IMR-90 (cell line): ENCODE results near the gene XAB2. TPM values are rescaled to one million over a fixed set of nuclear protein-coding genes. Genes with fewer than 3 reads are reported as not detected.

Experiments
- ATAC-seq: fragments of 200-7000 bp; cut with Tn5 transposase; 2 replicates; pipeline ENCODE4 v1.9.1; 2020; ENCODE audit warnings: low read depth, mild to moderate bottlenecking, moderate library complexity
- BruUV-seq: library from RNA; stranded (reverse); fragments of 400-500 nt; replicated peaks from 2 replicates; lab custom pipeline; 2021; lab: Mats Ljungman, UMichigan
- CTCF ChIA-PET: fragments of 300-600 bp; formaldehyde crosslinking; extraction: SDS; loops from one replicate; lab custom pipeline; 2021; ENCODE audit warnings: antibody characterized with exemption; lab: Yijun Ruan, JAX
- POLR2A ChIA-PET: fragments of 300-600 bp; sonication (Branson Sonifier 250); formaldehyde crosslinking; loops from one replicate; lab custom pipeline; 2022; ENCODE audit warnings: antibody characterized with exemption; ENCODE audit not compliant: unreplicated experiment; lab: Charles Lee
- DNase-seq: peaks from one replicate; pipeline ENCODE4 v3.0.0; 2013
- H2AFZ ChIP-seq: replicated peaks from 2 replicates; pipeline ENCODE3; 2013; ENCODE audit warnings: low read length, mild to moderate bottlenecking; ENCODE audit not compliant: poor library complexity
- H2AK5ac ChIP-seq: 2 replicates; pipeline ENCODE4 v1.6.1; 2013; ENCODE audit warnings: low read depth, low read length, inconsistent platforms
- H2AK9ac ChIP-seq: replicated peaks from 2 replicates; pipeline ENCODE3; 2013; ENCODE audit warnings: mild to moderate bottlenecking, low read depth, low read length, moderate library complexity; ENCODE audit not compliant: poor library complexity
- H2BK120ac ChIP-seq: 2 replicates; pipeline ENCODE4 v1.6.1; 2013; ENCODE audit warnings: low read depth, low read length, inconsistent platforms
- H2BK15ac ChIP-seq: 3 replicates; pipeline ENCODE4 v1.6.1; 2013; ENCODE audit warnings: low read depth, low read length, inconsistent platforms
- H2BK20ac ChIP-seq: 2 replicates; pipeline ENCODE4 v1.6.1; 2013; ENCODE audit warnings: low read depth, mild to moderate bottlenecking, inconsistent platforms, low read length, moderate library complexity
- H2BK5ac ChIP-seq: 2 replicates; pipeline ENCODE4 v1.6.1; 2013; ENCODE audit warnings: mild to moderate bottlenecking, low read depth, low read length, inconsistent platforms; ENCODE audit not compliant: poor library complexity, severe bottlenecking
- H3K14ac ChIP-seq: replicated peaks from 2 replicates; pipeline ENCODE4 v1.6.1; 2013; ENCODE audit warnings: low read depth, low read length, inconsistent platforms
- H3K18ac ChIP-seq: 2 replicates; pipeline ENCODE4 v1.6.1; 2013; ENCODE audit warnings: low read depth, low read length, control low read depth
- H3K23ac ChIP-seq: 2 replicates; pipeline ENCODE4 v1.6.1; 2013; ENCODE audit warnings: low read depth, low read length, inconsistent platforms
- H3K27ac ChIP-seq: 2 replicates; pipeline ENCODE4 v1.5.1; 2013; ENCODE audit warnings: mild to moderate bottlenecking, control low read depth, low read length; ENCODE audit not compliant: insufficient read depth
- H3K27me3 ChIP-seq: 2 replicates; pipeline ENCODE4 v1.6.1; 2013; ENCODE audit warnings: low read length; ENCODE audit not compliant: control insufficient read depth, insufficient read depth
- H3K36me3 ChIP-seq: 2 replicates; pipeline ENCODE4 v1.6.1; 2013; ENCODE audit warnings: low read length, mixed read lengths; ENCODE audit not compliant: control insufficient read depth, insufficient read depth
- H3K4ac ChIP-seq: 2 replicates; pipeline ENCODE4 v1.6.1; 2013; ENCODE audit warnings: low read depth, low read length, inconsistent platforms
- H3K4me1 ChIP-seq: 2 replicates; pipeline ENCODE4 v1.6.1; 2013; ENCODE audit warnings: low read length, mixed read lengths; ENCODE audit not compliant: control insufficient read depth, insufficient read depth
- H3K4me2 ChIP-seq: 2 replicates; pipeline ENCODE4 v1.6.1; 2013; ENCODE audit warnings: low read depth, mild to moderate bottlenecking, control low read depth, low read length, moderate library complexity
- H3K4me3 ChIP-seq: 2 replicates; pipeline ENCODE4 v1.5.1; 2013; ENCODE audit warnings: low read depth, mild to moderate bottlenecking, control low read depth, low read length, moderate library complexity; ENCODE audit not compliant: insufficient read depth
- H3K56ac ChIP-seq: 2 replicates; pipeline ENCODE4 v1.6.1; 2013; ENCODE audit warnings: low read length, inconsistent platforms; ENCODE audit not compliant: insufficient read depth; ENCODE audit errors: extremely low read depth
- H3K79me1 ChIP-seq, 2 experiments: 2 replicates each; pipeline ENCODE4 v1.6.1; 2013; ENCODE audit warnings: low read length in 2 of 2, inconsistent platforms in 1 of 2, low read depth in 1 of 2
- H3K9ac ChIP-seq: 2 replicates; pipeline ENCODE4 v1.6.1; 2013; ENCODE audit warnings: low read depth, low read length, control low read depth
- H3K9me1 ChIP-seq: 2 replicates; pipeline ENCODE4 v1.6.1; 2013; ENCODE audit warnings: low read length, inconsistent platforms; ENCODE audit not compliant: insufficient read depth
- H3K9me3 ChIP-seq: 2 replicates; pipeline ENCODE4 v1.6.1; 2013; ENCODE audit warnings: low read length; ENCODE audit not compliant: control insufficient read depth, insufficient read depth
- H4K20me1 ChIP-seq: 2 replicates; pipeline ENCODE4 v1.6.1; 2013; ENCODE audit warnings: low read length, inconsistent platforms; ENCODE audit not compliant: insufficient read depth
- H4K5ac ChIP-seq: 2 replicates; pipeline ENCODE4 v1.6.1; 2013; ENCODE audit warnings: mild to moderate bottlenecking, low read depth, low read length, control low read depth
- H4K8ac ChIP-seq, 2 experiments: 2 replicates each; pipeline ENCODE4 v1.6.1; 2013; ENCODE audit warnings: low read depth in 2 of 2, low read length in 2 of 2, control low read depth in 1 of 2, inconsistent platforms in 1 of 2
- H4K91ac ChIP-seq: 2 replicates; pipeline ENCODE4 v1.6.1; 2013; ENCODE audit warnings: low read depth, low read length, inconsistent platforms; ENCODE audit not compliant: insufficient read depth
- BHLHE40 ChIP-seq: fragments of 150-350 bp; IDR thresholded peaks from 2 replicates; pipeline ENCODE4 v1.6.1; 2016; ENCODE audit warnings: mild to moderate bottlenecking, low read depth, low read length
- CEBPB ChIP-seq: IDR thresholded peaks from 2 replicates; pipeline ENCODE4 v1.6.1; 2012; ENCODE audit warnings: low read depth, low read length, improper control_type of control experiment
- CHD1 ChIP-seq: IDR thresholded peaks from 2 replicates; pipeline ENCODE4 v1.6.1; 2012; ENCODE audit warnings: low read depth, low read length, improper control_type of control experiment
- CTCF ChIP-seq: conservative IDR thresholded peaks from 2 replicates; pipeline ENCODE4 v1.5.1; 2012; ENCODE audit warnings: mild to moderate bottlenecking, low read depth, low read length, improper control_type of control experiment
- FOS ChIP-seq: fragments of 150-350 bp; IDR thresholded peaks from 2 replicates; pipeline ENCODE4 v1.6.1; 2016; ENCODE audit warnings: low read depth, low read length
- MAFK ChIP-seq: IDR thresholded peaks from 2 replicates; pipeline ENCODE4 v1.6.1; 2012; ENCODE audit warnings: low read depth, low read length, improper control_type of control experiment
- MAZ ChIP-seq: IDR thresholded peaks from 2 replicates; pipeline ENCODE4 v1.6.1; 2012; ENCODE audit warnings: low read depth, mild to moderate bottlenecking, low read length, improper control_type of control experiment, moderate library complexity, borderline replicate concordance
- MXI1 ChIP-seq: IDR thresholded peaks from 2 replicates; pipeline ENCODE4 v1.6.1; 2012; ENCODE audit warnings: low read depth, mild to moderate bottlenecking, low read length, moderate library complexity, borderline replicate concordance
- NFE2L2 ChIP-seq: fragments of 150-350 bp; IDR thresholded peaks from 2 replicates; pipeline ENCODE4 v1.6.1; 2016; ENCODE audit warnings: low read depth, mild to moderate bottlenecking, low read length
- POLR2A ChIP-seq: IDR thresholded peaks from 2 replicates; pipeline ENCODE4 v1.6.1; 2012; ENCODE audit warnings: mild to moderate bottlenecking, low read depth, low read length
- RAD21 ChIP-seq: IDR thresholded peaks from 2 replicates; pipeline ENCODE4 v1.6.1; 2012; ENCODE audit warnings: low read length, improper control_type of control experiment
- RCOR1 ChIP-seq: IDR thresholded peaks from 2 replicates; pipeline ENCODE4 v1.6.1; 2012; ENCODE audit warnings: mild to moderate bottlenecking, low read length, improper control_type of control experiment; ENCODE audit not compliant: insufficient replicate concordance
- RFX5 ChIP-seq: IDR thresholded peaks from 2 replicates; pipeline ENCODE4 v1.8.0; 2012; ENCODE audit warnings: low read depth, mild to moderate bottlenecking, low read length, moderate library complexity
- SMC3 ChIP-seq: fragments of 150-350 bp; IDR thresholded peaks from 2 replicates; pipeline ENCODE4 v1.6.1; 2016; ENCODE audit warnings: low read depth, mild to moderate bottlenecking, antibody characterized with exemption, low read length, moderate library complexity
- WGBS, 2 experiments: methylation state at CpG; one replicate each; pipeline versions ENCODE4 v1.1.5 to v1.1.7; 2013; ENCODE audit warnings: missing lambda C conversion rate in 2 of 2; ENCODE audit not compliant: insufficient read length in 1 of 2; ENCODE audit errors: extremely low coverage in 2 of 2; 5-methylcytosine and 5-hydroxymethylcytosine counted together
- dilution Hi-C: fragments of 300-500 bp; cut with HindIII; formaldehyde crosslinking; loops from one replicate; pipeline ENCODE4 v1.14.3; 2018; ENCODE audit warnings: low sequenced_read_pairs; ENCODE audit not compliant: unreplicated experiment
- in situ Hi-C: fragments of 300-500 bp; cut with MboI; formaldehyde crosslinking; loops from 3 replicates; pipeline ENCODE4 v1.14.3; 2019; ENCODE audit warnings: low sequenced_read_pairs, inconsistent platforms, mixed read lengths
- intact Hi-C: fragments of 100-400 bp; cut with micrococcal nuclease; formaldehyde crosslinking; loops from 2 replicates; pipeline ENCODE4 v1.10.0; 2022
- polyA plus RNA-seq, 3 experiments: library from polyadenylated mRNA; depleted of rRNA; stranded (reverse); fragments of >200 nt; gene quantifications; 2 replicates each; pipeline ENCODE4 v1.2.3, GENCODE V29; 2012; ENCODE audit warnings: low replicate concordance in 1 of 3
- total RNA-seq: library from RNA; depleted of rRNA; stranded (reverse); fragments of >200 nt; gene quantifications from 2 replicates; pipeline ENCODE4 v1.2.3, GENCODE V29; 2012
- TF ChIP-seq, protein P1 (sequence below): fragments of 150-350 bp; IDR thresholded peaks from 2 replicates; pipeline ENCODE4 v1.6.1; 2017; ENCODE audit warnings: mild to moderate bottlenecking, antibody characterized with exemption, low read length, low read depth
- TF ChIP-seq, protein P2 (sequence below): fragments of 150-350 bp; IDR thresholded peaks from 2 replicates; pipeline ENCODE4 v1.6.1; 2016; ENCODE audit warnings: low read depth, mild to moderate bottlenecking, low read length, moderate library complexity, borderline replicate concordance

Gene XAB2
- total and polyA plus RNA-seq, 2 of the 4 experiments (the other 2 are of a cell fraction), result 29.9 to 34.4 TPM

DNA sequence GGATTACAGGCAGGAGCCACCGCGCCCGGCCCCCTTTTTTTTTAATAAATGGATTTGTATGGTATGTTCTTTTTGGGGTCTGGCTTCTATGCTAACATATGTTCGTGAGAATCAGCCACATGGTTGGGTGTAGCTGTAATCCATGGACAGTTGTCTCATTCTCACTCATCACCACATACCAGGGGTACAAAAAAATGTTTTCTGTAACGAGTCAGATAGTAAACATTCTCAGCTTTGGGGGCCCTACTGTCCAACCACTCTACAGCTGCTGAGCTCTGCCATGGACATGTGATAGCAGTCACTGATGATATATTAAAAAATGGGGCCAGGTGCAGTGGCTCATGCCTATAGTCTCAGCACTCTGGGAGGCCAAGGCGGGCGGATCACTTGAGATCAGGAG is 34.4 kb upstream of the XAB2 start:
- no peak overlapping the region for H2BK20ac ChIP-seq
- H3K23ac ChIP-seq, result no peak overlapping the region
- H3K18ac ChIP-seq, result no peak overlapping the region
- no peak overlapping the region for H3K4me2 ChIP-seq
- H2AFZ ChIP-seq, result no peak overlapping the region
- no peak overlapping the region for H3K9ac ChIP-seq
- ATAC-seq (no peak), DNase-seq (no peak)
- H3K4me3 ChIP-seq, result no peak overlapping the region
- ChIA-PET POLR2A (no interaction called here), CTCF (no interaction called here)
- no peak overlapping the region for H2AK9ac ChIP-seq
- no peak overlapping the region for H3K4ac ChIP-seq
- no peak overlapping the region for H2BK120ac ChIP-seq
- H4K5ac ChIP-seq, result no peak overlapping the region
- TF ChIP-seq CEBPB (no peak), POLR2A (no peak), BHLHE40 (no peak), FOS (no peak), MXI1 (no peak), RCOR1 (no peak), SMC3 (no peak), RAD21 (no peak), NFE2L2 (no peak), RFX5 (no peak), MAZ (no peak), MAFK (no peak), CHD1 (no peak), CTCF (no peak)
- TF ChIP-seq, protein P1, sequence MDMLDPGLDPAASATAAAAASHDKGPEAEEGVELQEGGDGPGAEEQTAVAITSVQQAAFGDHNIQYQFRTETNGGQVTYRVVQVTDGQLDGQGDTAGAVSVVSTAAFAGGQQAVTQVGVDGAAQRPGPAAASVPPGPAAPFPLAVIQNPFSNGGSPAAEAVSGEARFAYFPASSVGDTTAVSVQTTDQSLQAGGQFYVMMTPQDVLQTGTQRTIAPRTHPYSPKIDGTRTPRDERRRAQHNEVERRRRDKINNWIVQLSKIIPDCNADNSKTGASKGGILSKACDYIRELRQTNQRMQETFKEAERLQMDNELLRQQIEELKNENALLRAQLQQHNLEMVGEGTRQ, result no peak
- TF ChIP-seq, protein P2, sequence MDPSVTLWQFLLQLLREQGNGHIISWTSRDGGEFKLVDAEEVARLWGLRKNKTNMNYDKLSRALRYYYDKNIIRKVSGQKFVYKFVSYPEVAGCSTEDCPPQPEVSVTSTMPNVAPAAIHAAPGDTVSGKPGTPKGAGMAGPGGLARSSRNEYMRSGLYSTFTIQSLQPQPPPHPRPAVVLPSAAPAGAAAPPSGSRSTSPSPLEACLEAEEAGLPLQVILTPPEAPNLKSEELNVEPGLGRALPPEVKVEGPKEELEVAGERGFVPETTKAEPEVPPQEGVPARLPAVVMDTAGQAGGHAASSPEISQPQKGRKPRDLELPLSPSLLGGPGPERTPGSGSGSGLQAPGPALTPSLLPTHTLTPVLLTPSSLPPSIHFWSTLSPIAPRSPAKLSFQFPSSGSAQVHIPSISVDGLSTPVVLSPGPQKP, result no peak
- BruUV-seq, result no TSS peak
- no peaks in the 10 kb centered on the region for H3K9me1 ChIP-seq
- H4K20me1 ChIP-seq, result no peaks in the 10 kb centered on the region
- H3K9me3 ChIP-seq, result no peaks in the 10 kb centered on the region
- intact Hi-C loops (no loop called here), in situ Hi-C loops (no loop called here), dilution Hi-C loops (no loop called here)
- no peak overlapping the region for H2AK5ac ChIP-seq
- no peaks in the 10 kb centered on the region for H3K79me1 ChIP-seq
- H2BK15ac ChIP-seq, result no peak overlapping the region
- no peak overlapping the region for H2BK5ac ChIP-seq
- WGBS, 2 experiments, result no CpG with 5 or more reads among the region's 7 CpGs
- no peaks in the 10 kb centered on the region for H3K36me3 ChIP-seq
- H4K91ac ChIP-seq, result no peak overlapping the region
- H3K14ac ChIP-seq, result no peak overlapping the region
- H3K56ac ChIP-seq, result no peak overlapping the region
- H4K8ac ChIP-seq, result no peak overlapping the region
- H3K27ac ChIP-seq, result no peak overlapping the region
- no peaks in the 10 kb centered on the region for H3K4me1 ChIP-seq
- H3K27me3 ChIP-seq, result peaks cover 7% of the 10 kb centered on the region
